Stimulated activated CD8-positive, alpha-beta memory T cell treated with anti-CD3 and anti-CD28 coated beads, Interleukin-7, amount 100 ng/mL, for 48 hours (primary cell): ENCODE measurements around the gene CAMKK2.
"Not testable (repeated sequence)": the region's sequence is repeated elsewhere in the genome, so short reads cannot be mapped to it uniquely, and the experiment has no call there.

ENCODE experiments used
- DNase-seq, 2 donors: peaks; one replicate each; pipeline ENCODE4 v3.0.0-alpha.2; 2020; ENCODE audit warnings: low read depth in 1 of 2; ENCODE audit errors: extremely low read depth in 1 of 2

CAMKK2 gene

DNA sequence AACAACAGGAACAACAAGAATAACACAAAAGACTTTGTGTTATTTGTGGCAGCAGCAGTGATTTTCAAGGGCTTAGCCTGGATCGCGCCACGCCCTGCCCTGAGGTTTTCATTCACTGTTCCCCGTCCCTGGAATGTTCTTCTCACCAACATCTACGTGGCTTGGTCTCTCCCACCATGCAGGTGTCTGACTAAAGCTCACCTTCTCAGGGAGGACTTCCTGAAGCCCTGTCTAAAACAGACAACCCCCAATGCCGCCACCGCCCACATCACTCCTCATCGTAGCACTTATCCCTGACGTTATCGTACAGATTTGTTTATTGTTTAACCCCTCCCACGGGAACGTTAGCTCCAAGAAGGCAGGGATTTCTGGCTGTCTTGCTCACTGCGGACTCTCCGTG, 46.1 kb downstream of the CAMKK2 start:
- DNase-seq, result no peak

DNA sequence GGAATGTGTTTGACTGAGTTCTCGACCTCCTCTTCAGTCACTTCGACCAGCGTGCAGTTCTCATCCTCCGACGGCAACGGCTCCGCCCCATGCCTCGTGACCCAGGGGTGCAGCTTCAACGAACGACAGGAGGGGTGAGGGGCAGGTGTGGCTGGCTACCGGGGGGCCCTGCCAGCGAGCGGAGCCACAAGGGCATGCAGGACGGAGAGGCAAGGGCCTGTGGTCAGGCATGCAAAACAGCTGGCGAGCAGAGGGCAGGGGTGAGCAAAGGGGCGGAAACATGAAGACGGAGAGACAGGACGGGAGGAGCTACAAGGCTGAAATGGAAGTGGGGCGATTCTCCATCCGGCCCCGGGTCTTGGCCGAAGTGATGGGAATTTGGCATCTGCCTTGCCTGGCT, 47.9 kb downstream of the CAMKK2 start:
- no peak for DNase-seq

DNA sequence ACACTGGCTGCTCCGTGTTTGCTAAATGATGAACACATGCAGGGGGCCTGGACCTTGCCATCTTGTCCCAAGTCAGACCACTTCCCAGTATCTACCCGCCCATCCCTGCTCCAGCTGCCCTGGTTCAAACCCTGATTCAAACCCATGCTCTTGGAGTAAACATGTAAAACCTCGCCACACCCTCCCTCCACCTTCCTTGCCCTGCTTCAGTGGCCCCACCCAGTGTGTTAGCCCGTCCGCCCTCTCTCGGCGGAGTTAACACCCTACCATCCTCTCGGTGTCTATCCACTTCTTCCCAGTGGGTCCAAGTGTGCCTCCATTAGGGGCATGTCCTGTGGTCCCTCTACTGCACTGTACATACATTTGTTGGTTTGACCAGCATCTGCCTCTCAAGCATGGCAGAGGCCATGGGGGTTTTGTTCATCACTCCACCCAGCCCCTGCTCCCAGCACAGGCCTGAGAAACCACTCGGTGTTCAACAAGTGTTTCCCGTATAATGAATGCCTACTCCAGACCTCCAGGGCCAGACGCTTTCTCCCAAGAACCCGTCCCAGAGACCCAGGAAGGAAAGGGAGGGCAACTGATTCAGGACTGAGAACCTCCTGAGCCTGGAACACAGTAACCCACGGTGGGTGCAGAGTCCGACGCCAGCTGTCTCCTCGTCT, 49.5 kb downstream of the CAMKK2 start:
- DNase-seq, result no peak

DNA sequence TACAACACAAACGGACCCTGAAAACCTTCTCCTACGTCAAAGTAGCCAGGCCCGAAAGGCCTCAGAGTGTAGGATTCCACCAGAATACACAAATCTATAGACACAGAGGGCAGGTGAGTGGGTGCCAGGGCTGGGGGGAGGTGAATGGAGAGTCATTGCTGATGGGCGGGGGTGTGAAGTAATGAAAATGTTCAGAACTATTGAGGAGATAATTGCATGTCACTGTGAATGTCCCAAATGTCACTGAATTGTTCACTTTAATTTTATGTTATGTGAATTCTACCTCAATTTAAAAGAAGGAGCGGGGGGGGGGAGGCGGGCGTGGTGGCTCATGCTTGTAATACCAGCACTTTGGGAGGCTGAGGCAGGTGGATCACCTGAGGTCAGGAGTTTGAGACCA, 50.6 kb downstream of the CAMKK2 start:
- no peak for DNase-seq

DNA sequence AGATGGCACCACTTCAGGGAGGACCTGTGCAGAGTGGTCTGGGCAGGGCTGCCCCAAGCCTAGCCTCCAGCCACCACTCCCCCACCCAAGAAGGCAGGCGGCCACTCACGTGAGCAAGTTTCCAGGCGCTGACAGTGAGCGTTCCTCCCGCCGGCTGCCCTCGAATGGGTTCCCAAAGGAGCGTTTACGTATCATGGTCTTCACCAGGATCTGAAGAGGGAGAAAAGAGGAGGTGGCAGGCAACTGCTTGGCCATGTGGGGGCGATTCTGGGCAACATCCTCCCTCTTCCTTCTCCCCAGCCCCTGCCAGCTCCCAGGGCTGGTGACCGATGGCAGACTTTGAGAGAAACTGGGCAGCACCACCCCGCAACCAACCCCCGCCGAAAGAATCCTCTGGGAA, 51.5 kb downstream of the CAMKK2 start:
- DNase-seq, result no peak

DNA sequence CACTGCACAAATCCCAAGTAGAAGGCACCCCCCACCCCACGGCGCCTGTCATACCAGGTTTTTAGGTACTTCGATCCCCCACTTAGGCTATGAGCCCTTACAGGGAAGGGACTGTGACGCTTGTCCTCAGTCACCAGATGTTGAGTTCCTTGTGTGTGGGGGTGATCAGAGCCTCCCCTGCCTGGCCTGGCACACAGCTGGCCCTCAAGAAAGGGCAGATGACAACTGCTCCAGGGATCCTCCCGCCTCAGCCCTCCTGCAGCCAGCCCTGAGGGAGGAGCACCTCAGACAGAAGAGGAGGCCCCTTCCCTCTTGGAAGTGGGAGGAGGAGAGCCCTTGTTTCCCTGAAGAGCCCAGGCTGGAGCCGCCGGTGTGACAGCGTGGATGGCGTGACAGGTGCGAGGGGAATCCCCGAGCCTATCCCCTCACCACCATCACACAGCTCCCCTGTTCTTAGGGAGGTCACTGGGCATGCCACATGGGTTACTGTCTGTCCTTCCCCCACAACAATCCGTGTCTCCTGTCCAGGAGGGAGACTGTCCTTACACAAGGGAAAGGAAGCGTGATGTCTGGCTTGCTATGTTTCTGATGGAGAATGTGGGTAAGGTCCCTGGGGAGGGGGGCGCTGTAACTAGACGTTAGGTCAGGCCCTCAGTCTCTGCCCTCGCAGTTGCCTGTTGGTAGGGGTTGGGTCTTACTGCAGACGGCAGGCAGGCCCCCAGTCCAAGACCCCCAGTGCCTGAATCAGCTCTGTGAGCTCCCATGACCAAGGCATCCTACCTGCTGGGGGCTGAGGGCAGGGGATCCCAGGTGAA, 55.1 kb downstream of the CAMKK2 start:
- no peak for DNase-seq

DNA sequence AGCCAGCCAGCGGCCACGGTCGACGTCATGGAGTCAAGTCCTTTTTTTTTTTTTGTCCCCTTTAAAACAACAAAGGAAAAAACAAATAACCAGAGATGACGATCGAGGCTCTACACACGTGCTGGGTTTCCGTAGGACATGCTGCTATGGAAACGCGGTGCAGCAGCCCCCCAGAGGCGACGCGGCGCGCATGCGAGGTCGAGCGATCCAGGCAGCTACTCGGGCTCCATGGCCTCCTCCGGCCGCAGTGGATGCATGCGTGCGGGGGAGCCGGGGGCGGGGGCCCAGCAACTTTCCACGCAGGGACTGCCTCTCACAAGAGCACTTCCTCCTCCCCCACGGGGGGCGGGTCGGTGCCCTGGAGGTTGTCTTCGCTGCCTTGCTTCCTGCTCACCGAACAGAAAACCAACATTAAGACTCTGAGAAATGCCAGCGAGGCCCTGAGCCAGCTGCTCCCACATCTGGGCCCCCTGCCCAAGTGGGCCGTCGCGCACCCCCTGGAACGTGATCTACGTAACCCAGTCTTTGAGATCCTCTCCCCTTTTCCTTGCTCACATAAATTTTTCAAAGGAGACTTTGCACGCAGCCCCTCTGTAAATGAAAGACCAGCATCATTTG, 55.9 kb downstream of the CAMKK2 start:
- DNase-seq, result peak; percentile 60 to 68

DNA sequence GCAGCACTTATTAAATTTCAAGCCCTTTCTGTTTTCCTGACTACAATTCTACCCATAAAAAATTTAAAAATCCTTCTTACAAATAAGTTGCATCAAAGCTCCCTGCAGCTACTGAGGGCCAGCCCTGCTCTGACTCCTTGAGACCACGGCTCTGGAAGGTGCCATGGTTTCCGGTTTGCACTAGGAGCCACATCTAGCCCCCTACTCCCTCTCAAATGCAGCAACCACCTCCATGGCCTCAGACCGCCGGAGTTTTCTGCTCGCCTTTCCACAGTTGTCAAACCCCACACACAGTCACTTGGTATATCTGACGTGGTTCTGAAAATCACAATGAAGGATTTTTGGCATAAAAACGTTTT, 56.5 kb downstream of the CAMKK2 start:
- no peak for DNase-seq

DNA sequence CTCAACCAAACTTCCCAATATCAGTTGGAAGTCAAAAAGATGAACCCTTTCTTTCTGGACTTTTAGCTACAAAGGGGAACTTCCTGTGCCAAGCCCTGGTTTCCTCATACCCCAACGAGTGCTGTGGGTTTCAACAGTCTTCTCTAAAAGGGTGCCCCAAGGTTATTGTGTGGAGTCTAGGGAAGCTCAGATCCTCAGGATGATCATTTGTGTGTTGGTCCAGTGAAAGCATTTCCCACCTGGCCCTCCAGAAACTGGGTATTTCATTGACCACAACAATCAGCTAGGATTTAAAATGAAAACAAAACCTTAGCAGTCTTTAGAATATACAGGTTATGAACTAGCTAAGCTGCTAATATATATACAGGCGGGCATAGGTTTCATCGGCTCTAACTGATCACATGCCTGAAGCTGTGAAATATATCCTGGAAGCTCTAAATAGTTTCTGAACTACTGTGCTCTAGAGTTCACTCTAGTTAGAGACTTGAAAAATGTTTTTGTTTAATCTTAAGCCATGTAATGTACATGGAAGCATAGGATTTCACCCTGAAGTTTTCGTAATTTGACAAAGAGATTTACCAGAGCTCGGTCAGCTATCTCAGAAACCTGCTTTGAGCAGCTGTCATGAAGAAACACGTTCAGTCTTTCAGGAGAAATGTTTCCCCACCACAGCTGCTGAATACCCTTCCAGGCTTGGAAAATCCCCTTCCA, 57.0 kb downstream of the CAMKK2 start:
- DNase-seq, result no peak

DNA sequence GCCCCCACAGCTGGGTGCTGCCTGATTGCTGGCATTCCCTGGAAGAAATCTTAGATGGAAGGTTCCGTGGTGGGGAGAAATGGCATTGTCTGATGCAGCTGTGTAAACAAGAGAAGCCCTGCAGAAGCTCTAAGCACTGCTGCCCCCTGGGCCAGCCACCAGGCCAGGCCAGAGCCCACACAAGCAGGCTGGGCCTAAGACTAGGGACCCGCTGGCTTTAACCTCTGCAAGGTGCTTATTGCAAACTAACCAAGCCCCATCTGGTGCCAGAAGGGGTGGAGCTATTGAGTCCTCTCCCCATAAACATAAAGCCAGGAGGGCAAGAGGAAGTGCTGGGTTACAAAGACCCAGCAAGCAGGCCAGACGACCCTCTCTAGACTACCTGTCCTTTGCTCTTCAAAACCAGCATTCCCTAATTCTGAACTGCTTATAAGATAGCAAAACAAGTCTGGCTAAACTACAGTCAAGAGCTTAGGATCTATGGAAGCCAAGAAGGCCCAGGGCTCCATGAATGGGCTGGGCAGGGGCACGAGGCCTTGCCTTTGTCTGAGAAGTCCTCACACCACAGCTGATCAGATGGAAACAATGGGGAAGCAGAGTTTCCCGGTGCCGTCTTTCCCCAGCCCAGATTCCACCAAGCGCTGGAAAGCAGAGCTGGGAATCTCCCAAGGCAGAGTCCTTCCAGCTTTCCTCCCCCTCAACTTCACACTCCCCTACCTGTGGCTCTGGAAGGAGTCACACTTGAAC, 57.7 kb downstream of the CAMKK2 start:
- no peak for DNase-seq

DNA sequence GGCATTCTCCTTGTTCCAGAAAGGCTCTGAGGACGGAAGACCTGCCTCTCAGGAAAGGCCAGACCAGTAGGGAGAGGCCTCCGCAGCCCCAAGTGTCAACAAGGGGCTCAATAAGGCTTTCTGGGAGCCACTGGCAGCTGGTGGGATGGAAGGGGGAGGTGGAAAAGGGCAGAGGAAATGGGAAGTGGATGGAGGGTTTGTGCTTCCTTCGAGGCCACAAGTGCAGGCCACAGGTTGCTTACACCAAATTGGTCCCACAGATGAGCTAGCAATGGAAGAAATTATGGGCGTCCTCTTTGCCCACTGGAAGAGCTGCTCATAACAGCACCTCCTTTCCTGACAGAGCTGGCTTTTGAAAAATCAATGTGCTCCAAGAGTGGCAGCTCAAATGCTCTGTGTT, 58.4 kb downstream of the CAMKK2 start:
- no peak for DNase-seq

DNA sequence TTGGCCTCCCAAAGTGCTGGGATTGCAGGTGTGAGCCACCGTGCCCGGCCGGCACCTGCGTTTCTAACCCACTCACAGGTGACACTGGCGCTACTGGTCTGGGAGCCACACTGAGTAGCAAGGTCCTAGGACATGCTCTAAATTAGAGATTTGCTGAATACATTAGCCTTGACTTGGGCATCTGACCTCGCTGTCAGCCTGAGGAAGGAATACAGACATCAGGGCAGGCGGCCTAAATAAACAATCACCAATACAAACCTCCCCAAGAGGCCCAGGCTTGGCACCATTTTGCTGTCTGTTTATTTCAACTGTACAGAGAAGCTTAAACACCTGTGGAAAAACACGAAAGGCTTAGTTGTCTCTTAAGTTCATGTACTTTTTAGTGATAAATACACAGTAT, 59.1 kb downstream of the CAMKK2 start:
- no peak for DNase-seq

DNA sequence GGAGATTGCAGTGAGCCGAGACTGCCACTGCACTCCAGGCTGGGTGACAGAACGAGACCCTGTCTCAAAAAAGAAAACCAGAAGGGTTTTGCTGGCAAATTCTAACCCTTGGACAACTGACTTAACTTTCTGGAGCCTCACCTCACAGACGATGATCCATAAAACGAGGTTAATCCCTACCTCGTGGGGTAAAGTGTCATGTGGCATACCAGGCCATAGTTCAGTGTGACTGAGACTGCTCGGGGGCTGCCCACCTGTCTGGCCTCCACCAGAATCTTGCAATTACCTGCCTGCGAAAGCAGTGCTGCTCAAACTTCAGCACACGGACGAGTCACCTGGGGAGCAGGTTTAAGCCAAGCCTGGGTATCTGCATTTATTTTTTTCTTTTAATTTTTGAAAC, 59.7 kb downstream of the CAMKK2 start:
- no peak for DNase-seq

DNA sequence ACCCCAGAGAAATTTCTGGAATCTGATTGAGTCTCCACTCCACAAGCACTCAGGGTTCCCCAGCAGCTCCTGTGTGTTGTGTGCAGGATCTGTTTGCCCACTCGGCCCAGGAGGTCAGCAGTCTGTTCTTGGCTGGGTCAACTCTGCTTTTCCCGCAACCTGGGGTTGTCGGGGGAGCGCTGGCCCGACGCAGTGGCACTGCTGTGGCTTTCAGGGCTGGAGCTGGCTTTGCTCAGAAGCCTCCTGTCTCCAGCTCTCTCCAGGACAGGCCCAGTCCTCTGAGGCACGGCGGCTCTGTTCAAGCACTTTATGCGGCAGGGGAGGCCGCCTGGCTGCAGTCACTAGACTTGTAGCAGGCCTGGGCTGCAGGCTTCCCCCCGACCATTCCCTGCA, 62.9 kb downstream of the CAMKK2 start:
- DNase-seq, result no peak

DNA sequence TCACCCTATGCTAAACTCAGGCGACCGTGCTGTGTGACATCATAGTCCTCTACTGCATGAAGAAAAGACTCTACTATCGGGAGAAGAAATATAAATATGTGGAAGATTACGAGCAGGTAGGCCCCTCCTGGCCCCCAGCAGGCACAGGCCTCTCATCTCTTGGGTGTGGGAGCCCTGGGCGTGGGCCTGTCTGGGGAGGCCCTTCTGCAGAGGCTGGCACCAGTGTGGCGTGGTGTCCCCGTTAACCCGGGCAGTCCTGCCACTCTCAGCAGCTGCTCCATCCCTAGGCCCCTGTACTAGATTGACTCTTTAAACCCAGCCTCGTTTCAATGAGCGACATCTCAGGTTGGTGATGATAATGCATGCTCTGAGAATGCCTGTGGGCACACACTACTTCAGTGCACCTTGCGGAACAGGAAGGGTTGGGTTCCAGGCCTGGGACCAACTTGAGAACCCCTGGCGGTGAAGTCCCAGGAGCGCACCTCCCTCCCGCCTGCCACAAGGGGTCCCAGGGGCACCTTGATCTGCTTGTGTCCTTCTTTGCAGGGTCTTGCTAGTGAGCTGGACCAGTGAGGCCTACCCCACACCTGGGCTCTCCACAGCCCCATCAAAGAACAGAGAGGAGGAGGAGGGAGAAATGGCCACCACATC, 63.4 kb downstream of the CAMKK2 start:
- no peak for DNase-seq

DNA sequence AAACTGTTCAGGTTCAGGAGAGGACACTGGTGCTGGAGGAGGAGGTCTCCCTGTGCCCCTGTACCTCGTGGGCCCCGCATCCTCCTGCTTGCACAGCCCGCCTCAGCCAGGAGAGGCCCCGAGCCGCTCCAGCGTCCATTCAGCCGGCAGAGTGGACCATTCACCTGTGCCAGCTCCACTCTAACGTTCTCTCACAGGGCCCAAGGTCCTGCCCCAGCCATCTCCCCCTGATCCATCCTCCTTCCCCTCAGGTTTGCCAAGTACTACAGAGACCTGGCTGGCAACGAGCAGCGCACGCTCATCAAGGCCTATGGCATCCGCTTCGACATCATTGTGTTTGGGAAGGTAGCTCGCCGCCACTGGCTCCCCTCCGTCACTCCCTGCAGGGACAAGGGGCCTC, 64.3 kb downstream of the CAMKK2 start:
- no peak for DNase-seq

DNA sequence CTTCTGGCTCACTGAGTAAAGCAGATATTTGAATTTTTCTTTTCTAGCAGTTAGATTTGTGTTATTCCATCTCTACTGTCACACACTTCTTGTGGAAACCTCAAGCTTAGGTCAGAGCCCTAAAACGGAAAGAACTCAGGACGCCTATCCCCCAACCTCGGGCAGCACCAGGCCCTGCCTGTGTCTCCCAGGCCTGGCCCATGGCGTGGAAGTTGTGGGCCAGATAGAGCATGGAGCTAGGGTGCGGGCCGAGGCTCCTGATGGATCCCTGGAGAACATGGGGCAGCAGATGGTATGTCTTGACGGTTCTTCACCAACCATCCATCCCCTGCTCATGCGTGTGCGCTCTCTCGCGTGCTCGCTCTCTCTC, 66.0 kb downstream of the CAMKK2 start:
- DNase-seq, result no peak

DNA sequence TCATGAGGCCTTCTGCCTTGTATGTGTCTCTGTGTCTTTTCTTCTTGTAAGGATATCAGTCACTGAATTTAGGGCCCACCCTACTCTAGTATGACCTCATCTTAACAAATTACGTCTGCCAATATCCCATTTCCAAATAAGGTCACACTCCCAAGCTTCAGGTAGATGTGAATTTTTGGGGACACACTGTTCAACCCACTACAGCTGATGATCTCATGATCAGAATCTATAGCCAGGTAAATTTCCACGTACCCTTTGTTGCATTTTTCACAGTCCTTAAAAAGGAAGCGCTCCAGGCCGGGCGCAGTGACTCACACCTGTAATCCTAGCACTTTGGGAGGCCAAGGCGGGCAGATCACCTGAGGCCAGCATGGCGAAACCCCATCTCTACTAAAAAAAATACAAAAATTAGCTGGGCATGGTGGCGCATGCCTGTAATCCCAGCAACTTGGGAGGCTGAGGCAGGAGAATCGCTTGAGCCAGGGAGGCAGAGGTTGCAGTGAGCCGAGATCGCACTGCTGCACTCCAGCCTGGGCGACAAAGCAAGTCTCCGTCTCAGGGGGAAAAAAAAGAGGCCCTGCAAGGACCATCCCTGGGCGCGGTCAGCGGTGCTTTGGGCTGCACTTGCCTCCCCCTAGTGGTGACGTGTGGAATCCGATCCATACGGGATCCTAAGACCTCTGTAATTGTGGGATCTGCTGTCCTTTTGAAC, 66.5 kb downstream of the CAMKK2 start:
- DNase-seq, result not testable (repeated sequence)

DNA sequence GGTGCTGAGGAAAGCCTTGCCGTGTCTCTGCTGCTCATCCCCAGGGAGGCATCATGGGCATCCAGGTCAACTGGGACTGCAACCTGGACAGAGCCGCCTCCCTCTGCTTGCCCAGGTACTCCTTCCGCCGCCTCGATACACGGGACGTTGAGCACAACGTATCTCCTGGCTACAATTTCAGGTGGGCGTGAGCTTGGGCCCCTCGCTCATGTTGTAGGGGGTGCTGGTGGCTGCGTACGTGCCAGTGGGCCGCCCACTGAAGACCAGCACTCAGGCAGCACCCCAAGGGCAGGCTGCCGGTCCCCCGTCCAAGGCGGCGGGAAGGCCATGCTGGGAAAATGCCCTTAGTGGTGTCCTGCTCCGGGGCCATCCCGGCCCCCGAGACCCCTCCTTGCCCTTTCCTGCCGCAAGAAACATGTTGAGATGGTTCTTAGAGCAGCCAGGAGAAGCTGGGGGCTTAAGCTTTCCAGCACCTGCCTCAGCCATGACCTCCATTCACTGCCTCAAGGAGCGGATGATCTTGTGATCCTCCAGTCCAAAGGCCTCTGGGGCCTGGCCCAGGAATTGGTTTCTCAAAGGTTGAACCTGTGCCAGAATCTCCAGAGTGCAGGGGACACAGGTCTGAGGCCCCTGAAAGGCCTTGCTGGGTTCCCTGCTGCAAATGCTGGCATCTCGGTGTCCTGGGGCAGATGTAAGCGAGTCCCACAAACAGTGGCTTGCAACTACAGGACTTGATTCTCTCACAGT, 67.4 kb downstream of the CAMKK2 start:
- no peak for DNase-seq
